T-helper 9 cell (primary cell): ENCODE measurements around the gene CFAP91.

Source experiments
- DNase-seq: peaks from one replicate; pipeline ENCODE4 v3.0.0-alpha.2; 2020

CFAP91 gene

GRCh38 chr3:119745942-119746341 lies 43.1 kb downstream of the CFAP91 start:
- DNase-seq, result no peak

- no peak for DNase-seq
Observed at GRCh38 chr3:119746423-119746822, 43.6 kb downstream of the CFAP91 start.

GRCh38 chr3:119747357-119747756 lies 44.5 kb downstream of the CFAP91 start:
- DNase-seq, result no peak

GRCh38 chr3:119748991-119749390 lies 46.2 kb downstream of the CFAP91 start:
- no peak for DNase-seq

- DNase-seq, result no peak
Observed at GRCh38 chr3:119751423-119751822, 48.6 kb downstream of the CFAP91 start.
